ENCODE measurements around the gene HERC2.
"Not testable (repeated sequence)": the region's sequence is repeated elsewhere in the genome, so short reads cannot be mapped to it uniquely, and the experiment has no call there.

Gene HERC2

DNA sequence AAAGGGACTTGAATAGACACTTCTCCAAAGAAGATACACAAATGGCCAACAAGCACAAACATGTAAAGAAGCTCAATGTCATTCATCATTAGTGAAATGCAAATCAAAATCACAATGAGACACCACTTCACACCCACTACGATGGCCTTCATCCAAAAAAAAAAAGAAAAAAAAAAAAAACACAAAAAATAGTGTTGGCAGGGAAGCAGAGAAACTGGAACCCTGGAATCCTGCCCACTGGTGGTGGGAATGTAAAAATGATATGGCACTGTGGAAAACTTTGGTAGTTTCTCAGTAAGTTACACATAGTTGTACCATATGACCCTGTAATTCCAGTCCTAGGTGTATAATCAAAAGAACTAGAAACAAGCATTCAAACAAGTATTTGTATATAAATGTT lies 94.7 kb downstream of the HERC2 start:
- DNase-seq, result peak; percentile 25

DNA sequence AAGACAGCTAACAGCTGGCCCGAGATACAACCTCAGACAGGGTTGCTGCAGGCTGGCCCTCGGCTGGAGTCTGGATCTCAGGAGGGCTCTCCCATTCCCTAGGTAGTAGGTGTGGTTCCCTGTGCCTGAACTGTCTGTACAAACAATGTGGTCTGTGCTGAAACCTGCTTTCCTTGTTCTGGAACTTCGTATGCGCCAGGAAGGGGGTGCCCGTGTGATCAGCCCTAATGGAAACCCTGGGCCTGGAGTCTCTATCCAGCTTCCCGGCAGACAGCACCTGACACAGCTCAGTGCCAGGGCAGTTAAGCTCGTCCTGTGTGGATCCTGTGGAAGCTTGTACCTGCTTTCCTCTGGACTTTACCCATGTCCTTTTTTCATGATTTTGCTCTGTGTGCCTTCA lies 99.4 kb downstream of the HERC2 start:
- DNase-seq, result not testable (repeated sequence)

DNA sequence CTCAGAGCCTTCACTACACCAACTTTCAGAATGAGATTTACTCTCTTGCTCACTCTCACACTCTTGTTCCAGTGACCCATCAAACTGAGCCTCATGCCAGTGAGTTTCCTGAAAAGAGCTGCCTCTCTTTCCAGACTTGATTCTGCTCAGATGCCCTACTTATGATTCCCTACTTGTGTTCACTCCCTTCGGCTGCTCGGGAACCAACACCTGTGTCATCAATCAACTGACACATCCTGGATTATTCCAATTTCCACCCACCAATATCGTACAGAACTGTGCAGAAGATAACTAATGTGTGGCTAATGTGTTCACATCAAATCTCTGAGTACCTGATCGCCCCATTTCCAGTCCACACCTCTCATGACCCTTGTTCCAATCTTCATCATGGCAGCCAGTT lies 100.3 kb downstream of the HERC2 start:
- not testable (repeated sequence) for DNase-seq

DNA sequence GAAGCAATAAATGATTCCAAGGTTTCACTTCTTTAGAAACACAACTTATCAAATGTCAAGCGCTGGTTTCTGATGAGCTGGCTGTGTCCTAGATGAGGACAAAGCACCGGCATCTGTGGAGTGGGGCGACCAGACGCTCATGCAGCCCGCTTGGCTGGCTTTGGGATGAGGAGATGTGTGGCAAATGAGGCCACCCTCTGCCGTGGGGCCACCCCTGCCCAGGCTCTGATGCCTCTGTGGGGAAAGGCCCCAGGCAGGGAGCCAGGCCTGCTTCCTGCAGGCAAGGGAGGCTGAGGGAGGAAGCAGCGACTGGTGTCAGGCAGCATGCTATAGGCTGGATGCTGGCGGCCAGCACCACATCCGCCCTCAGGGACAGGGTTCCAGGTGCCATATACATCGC lies 102.9 kb downstream of the HERC2 start:
- DNase-seq, result no peak

DNA sequence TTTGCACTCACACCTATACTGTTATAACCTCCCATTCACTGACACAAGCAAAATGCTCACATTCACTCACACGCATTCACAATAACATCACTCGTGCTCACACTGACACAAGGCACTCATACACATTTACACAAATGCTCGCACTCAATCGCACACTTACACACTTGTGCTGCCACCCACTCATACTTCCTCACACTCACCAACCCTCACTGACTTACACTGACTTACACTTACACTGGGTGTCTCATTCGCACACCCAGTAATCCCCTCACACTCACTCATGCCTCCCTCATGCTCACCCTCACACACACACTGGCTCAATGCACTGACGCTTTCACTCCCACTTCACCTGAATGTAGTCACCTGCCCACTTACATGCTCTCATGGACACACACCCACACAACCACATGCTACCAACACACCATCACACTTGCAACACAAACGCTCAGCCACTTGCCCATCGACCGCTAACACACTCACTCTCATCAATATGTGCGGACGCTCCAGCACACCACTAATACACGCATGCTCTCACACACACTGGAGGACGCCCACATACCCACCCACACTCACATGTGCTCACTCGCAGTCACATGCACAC lies 104.9 kb downstream of the HERC2 start:
- not testable (repeated sequence) for DNase-seq

DNA sequence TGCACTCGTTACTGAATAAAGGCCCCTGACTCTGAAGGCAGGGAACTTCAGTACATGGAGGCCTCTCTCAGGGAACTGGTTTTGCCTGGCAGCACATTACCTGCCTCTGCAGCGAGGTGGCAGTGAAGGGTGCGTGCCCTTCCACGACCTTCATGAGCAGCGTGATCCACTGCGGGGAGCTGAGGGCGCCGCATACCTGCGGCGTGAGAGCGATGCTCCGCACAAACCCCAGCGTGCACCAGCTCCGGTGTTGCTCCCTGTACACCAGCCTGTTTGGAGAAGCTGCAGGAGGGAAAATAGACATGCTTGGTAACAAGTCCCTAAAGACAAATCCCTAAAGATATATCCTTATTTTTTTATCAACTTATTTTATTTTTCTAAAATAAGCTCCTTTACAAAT lies 106.5 kb downstream of the HERC2 start:
- not testable (repeated sequence) for DNase-seq

DNA sequence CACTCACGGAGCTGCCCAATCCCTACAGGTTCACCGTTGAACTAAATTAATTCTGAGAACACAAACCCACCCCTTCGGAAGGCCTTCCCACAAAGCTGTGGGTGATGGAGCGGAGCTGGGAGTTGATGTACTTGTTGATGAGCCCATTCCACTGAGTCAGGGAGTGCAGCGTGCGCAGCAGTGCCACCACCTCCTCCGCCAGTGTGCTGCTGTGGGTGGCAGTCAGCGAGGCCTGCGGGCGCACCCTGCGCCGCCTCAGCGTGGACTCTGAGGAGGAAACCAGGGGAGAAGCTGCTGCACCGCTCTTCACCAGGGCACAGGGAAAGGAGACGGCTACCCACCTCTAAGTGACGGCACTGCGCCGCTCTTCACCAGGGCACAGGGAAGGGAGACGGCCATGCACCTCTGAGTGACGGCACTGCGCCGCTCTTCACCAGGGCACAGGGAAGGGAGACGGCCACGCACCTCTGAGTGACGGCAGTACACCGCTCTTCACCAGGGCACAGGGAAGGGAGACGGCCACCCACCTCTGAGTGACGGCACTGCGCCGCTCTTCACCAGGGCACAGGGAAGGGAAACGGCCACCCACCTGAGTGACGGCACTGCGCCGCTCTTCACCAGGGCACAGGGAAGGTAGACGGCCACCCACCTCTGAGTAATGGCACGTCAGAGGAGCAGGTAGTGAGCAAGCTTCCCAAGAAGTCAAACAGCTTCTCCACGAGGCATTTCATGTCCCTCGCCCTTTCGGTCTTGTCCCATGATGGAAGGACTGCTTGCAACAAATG lies 107.8 kb downstream of the HERC2 start:
- not testable (repeated sequence) for DNase-seq

DNA sequence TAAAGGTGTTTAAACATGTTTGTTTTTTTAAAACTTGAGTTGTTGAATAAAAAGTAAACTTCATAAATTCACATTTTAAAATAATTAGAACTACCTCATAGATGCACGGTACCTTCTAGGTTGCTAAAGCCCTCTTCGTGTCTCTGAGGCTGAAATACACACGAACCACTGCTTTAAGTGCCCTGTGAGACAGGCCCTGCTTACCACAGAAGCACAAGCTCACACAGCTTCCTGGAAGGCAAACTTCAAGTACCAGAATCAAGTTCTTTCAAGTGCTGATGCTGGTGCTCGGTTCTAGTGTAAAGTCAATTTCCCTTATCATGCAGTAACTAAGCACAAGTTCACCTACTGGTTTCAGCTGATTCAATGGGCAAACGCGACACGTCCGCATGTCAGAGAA lies 108.6 kb downstream of the HERC2 start:
- not testable (repeated sequence) for DNase-seq

DNA sequence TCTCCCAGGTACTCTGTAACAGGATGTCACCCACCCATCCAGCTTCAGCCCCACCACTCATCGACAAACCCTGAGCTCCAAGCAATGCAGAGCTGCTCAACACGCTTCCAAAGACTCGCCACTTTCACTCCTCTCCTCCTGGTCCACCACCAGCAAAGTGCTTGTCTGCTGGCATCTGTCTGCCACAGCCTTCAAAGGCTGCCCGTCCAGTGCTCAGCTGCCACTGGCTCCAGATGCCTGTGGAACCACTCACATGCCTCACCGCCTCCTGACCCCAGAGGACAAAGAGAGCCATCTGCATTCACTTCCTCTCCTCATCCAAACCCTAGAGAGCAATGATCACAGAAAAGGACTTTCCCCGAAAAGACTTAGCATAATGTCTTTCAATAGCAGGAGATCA lies 113.4 kb downstream of the HERC2 start:
- DNase-seq, result no peak

DNA sequence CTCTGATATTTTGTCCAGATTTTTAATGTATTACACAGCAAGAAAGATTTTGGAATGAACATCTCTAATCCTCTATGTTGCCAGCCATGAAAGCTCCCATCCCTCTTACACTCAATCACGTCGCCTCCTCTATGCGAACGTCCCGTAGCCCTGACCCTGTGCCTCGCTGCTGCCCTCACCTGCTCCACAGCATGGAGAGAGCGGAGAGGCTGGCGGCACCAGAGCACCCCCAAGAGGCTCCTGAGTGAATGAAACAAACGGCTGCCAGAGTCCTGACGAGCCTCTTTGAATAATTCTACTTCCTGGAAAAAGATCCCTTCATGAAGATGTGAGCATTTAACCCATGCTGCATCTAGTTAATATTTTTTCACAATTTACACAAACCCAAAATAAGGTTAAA lies 116.3 kb downstream of the HERC2 start:
- DNase-seq, result not testable (repeated sequence)

DNA sequence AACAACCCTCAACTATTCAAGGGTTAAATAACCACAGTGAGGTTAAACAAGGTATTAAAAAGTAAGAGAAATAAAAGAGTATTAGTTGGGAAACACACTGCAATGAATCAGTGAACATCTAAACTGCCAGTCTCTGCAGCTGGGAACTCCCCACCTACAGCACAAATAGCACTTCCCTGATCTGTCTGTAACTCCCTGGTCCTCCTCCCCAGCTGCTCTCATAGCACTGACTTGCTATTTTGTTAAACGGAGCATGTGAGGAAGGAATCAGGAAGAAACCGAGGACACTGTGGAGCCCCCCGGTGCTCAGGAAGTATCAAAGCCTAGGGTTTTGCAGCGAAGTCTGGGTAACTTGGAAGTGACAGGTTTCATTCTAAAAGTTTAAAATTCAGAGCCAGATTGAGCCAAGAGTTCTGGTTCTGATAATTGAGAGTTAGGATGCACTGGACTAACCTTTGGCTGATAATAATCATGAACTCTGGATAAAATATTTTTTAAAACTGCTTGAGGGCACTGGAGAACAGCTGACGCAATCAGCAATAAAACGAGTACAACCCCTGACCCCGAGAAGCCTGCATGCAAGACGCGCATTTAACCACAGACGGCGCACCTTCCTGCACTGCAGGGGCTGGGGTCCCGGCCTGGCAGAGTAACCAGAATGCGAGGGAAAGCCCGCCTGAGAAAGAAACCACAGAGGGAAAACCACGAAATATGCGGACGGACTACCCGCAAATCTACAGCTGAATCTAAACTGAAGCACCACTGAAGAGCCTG lies 118.7 kb downstream of the HERC2 start:
- not testable (repeated sequence) for DNase-seq

DNA sequence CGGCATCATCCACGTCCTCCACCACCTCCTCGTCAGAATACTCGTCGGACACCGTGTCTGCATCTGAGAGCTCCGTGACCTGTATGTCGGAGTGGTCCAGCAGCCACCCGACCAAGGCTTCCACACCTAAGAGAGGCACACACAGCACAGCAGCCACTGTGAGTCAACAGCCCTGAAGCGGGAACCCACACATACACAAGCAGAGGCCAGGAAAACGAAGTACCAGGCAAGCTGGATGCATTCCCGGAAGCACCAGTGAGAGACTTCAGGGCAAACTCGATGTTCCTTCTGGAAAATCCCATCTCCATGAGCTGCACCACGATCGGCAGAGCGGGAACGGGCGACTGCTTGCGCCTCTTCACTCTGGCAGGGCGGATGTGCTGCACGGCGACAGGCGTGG lies 119.9 kb downstream of the HERC2 start:
- DNase-seq, result not testable (repeated sequence)

DNA sequence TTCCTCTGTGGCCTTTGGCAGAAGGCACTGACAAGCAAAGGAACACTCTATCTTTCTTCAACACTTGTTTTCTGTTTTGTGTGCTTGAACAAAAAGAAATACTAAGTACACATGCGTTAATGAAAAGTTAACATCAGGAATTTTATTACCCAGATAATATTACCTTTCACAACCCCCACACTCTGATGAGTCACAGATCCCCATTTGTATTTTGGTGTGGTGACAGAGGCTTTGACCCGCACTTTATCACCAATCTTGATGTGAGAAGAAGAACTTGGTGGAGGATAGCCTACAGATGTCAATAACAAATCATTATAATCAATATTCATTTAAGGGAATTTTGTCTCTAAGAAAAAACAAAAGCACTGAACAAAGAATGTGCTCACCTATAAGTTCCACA lies 123.8 kb downstream of the HERC2 start:
- DNase-seq, result not testable (repeated sequence)

DNA sequence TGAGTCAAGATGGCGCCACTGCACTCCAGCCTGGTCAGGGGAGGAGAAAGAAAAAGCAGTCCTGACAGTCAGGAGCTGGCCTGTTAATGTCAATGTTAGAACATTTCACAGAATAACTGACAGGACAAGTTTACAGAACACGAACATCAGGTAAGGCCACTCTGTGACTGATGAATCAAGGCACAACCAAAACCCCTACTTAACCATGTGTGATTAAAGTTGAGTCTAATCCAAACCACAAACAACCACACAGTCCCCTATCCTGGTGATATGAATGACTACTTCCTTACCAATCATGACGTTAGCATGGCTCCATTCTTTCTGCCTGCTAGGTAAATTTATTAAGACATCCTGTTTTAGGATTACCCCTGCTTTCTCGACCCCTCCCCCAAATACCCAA lies 124.3 kb downstream of the HERC2 start:
- DNase-seq, result not testable (repeated sequence)

DNA sequence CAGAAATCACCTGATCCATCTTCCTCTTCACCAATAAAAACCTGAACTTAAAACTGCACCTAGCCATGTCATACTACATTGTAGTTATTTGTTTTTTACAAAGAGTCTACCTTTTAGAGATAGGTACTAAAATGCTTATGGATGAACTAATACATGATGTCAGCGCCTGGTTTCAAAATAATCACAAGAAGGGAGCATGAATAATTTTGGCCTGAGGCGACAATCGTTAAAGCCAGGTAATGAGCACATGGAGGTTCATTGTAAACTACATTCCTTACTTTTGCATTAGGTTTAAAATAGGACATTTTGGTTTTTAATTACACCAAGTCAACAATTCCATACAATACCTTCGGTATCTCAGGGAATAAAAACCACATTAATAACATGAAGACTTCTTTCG lies 125.4 kb downstream of the HERC2 start:
- not testable (repeated sequence) for DNase-seq

DNA sequence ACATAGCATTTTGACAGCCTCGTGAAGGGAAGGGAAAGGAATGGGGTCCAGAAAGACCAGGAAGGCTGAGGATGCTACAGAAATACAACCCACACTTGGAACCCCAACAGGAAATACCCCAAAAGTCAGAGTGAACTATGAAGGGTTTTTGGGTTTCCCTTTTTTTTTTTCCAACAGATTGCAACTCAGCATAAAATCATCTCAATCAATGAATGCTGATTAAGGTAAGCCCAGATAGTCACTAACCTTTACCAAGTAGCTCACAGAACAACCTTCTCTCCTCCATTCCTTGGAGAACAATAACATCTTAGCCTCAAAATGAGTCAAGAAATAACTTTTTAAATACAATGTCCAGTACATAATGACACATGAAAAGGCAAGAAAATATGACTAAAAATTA lies 129.2 kb downstream of the HERC2 start:
- no peak for DNase-seq

DNA sequence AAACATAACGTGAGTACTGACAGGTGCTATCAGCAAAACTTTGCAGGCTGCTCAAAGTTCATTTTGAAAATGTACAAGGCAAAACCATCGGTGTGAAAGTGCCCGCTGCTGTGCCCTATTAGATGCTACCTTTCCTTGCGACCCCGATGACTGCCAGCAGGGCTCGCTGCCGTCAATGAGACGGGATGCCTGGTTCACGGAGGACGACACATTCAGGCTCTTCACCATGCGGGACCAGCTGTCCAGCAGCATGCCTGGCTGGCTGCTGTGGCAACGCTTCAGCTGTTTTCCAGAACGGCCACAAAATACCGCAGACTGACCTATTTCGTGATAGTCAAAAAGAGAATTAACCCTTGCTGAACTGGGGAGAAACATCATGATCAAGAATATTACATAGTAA lies 130.1 kb downstream of the HERC2 start:
- DNase-seq, result peak; percentile 23

DNA sequence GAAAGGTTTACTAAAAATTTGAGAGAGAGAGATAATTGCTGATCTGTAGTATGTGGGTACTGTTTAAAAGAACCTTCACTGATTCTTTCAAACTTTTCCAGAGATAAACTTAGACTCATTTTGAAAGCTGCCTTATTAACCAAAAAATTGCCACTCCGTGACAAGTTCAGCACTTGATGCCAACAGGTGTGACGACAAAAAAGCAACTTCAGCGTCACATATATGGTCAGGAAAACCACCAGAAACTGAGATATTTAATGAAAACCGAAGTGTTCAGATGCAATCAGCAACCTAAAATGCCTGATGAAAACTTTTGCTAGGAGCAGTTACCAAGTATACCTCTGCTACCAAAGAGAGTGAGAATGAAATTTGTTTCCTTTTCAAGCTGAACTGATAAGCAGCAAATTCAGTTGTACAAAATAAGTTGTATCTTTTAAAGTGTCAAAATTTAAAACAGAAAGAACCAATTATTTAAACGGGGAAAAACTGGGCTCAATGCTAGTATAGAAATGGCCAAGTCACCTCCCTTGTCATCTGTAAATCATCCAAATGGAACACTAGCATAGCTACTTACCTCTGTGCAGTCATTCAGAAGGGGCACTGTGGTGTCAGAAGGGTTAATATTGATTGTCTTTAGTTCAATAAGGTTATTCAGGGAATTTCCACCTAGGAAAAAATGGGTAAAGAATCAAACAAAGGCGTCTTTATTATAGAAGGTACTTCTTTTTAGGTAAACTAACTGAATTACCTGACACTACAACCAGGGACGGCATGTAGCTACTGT lies 131.4 kb downstream of the HERC2 start:
- DNase-seq, result no peak

DNA sequence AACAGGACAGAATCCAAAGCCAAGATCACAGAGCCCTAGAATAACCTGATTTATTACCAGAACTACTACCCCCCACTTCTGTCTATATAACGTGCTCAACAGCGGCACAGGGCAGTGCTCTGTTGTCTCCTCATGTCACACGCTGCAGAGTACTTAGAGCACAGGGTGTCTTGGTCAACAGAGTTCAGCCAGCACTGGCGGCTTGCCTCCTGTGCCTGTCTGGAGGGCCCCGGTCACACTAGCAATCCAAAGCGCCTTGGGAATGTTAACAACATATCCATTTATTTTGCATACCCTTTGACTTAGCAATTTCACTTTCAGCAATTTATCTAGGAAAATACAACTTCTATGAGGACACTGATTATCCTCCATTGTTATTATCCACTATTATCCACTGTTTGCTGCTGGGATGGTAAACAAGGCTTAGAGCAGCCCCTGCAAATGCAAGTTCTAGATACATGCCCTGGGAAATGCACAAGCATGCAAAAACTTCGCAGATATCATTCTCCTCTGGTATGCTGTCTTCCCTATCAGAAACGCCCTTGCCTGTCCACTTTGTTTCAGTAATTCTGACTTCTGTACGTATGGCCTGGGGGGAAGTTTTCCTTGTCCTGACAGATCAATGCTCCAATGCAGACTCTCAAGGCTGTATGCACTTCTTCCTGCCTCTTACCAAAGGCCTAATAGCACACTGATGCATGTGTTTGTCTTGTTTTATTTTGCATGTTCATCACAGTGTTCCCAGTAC lies 136.7 kb downstream of the HERC2 start:
- no peak for DNase-seq

DNA sequence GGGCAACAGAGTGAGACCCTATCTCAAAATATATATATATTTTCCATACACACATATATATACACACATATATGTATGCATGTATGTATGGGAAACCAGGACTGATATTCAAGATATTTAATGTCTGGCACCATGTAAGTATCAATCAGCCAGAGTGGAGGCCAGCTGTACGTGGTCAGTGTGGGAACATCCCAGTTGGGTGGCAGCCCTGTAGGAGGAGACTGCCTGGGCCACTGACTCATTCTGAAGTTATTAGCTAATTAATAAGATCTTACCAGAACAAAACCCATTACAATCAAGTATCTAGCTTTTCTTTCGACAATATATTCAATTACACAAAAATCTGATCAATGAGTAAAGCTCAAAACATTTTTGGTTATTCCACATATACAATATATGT lies 137.8 kb downstream of the HERC2 start:
- peak; percentile 3 for DNase-seq

DNA sequence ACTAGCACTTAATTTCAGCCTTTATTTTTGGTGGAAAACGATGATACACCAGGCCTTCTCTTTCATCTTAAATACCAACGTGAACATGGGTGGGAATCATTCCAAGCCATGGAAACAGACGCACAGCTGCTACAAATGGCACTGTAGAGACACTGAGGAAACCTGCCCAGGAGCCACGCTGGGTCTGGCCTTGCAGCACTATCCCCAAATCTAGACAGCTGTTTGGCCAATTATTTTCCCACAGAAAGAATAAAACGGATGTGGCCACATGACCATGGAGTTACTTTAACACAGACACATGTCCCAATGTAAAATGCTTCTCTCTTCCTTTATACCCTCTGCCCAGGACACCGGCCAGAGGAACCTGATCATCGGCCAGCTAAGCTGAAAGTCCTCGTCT lies 139.2 kb downstream of the HERC2 start:
- DNase-seq, result no peak

DNA sequence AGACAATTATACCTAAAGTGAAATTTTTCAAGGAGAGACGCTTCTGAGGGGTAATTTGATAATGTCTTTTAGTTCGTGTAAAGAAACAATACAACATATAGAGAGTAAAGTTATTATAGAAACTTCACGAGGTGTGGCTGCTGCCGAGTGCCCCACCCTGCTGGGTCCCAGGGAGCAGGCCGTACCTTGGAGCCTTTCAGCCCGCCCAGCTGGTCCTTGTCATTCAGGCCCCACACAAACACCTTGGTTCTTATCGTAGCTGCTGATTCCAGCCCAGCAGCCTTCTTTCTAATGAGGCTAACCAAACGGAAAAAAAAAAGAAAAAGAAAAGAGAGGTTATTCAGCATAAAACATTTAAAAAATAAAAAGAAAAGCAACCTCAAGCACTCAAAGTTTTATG lies 139.8 kb downstream of the HERC2 start:
- no peak for DNase-seq

Data from fibroblast of skin of back (primary cell).